Fibroblast of mammary gland (primary cell): ENCODE results near the gene SEBOX.

Experiments used
- DNase-seq: peaks from one replicate; pipeline ENCODE4 v3.0.0-alpha.2; 2010; ENCODE audit warnings: low read depth
- H3K4me3 ChIP-seq: 2 replicates; pipeline ENCODE4 v1.5.1; 2011; ENCODE audit warnings: low read depth, mild to moderate bottlenecking, low read length, moderate library complexity; ENCODE audit not compliant: control insufficient read depth
- TF ChIP-seq, protein P1 (sequence below): conservative IDR thresholded peaks from 2 replicates; pipeline ENCODE4 v1.5.1; 2011; ENCODE audit warnings: low read depth, low read length, inconsistent platforms; ENCODE audit not compliant: control insufficient read depth, insufficient read depth

SEBOX gene

DNA sequence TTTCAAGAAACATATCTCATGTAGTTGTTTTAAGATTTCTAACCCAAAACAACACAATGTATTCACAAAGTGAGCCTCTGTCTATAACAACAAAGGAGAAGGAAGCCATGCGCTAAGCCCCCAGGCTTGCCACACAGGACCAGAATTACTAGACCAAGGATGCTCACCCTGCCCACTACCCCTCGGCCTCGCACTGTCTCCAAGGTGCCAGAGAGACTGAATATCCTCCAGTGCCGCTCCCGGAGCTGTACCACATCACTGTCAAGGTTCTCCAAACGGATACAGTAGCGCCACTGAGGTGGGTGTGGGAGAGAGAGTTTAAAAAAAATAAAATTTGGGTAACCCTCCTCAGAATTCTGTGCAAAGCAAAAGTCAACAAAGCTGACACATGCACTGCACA is 14.7 kb downstream of the SEBOX start:
- H3K4me3 ChIP-seq, result no peak overlapping the region
- TF ChIP-seq, protein P1, sequence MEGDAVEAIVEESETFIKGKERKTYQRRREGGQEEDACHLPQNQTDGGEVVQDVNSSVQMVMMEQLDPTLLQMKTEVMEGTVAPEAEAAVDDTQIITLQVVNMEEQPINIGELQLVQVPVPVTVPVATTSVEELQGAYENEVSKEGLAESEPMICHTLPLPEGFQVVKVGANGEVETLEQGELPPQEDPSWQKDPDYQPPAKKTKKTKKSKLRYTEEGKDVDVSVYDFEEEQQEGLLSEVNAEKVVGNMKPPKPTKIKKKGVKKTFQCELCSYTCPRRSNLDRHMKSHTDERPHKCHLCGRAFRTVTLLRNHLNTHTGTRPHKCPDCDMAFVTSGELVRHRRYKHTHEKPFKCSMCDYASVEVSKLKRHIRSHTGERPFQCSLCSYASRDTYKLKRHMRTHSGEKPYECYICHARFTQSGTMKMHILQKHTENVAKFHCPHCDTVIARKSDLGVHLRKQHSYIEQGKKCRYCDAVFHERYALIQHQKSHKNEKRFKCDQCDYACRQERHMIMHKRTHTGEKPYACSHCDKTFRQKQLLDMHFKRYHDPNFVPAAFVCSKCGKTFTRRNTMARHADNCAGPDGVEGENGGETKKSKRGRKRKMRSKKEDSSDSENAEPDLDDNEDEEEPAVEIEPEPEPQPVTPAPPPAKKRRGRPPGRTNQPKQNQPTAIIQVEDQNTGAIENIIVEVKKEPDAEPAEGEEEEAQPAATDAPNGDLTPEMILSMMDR, result no peak
- no peak for DNase-seq

- H3K4me3 ChIP-seq, result no peak overlapping the region
- no peak for DNase-seq
- TF ChIP-seq, protein P1, result no peak
Measured at GRCh38 chr17:28348979-28349378, 16.0 kb downstream of the SEBOX start.

DNA sequence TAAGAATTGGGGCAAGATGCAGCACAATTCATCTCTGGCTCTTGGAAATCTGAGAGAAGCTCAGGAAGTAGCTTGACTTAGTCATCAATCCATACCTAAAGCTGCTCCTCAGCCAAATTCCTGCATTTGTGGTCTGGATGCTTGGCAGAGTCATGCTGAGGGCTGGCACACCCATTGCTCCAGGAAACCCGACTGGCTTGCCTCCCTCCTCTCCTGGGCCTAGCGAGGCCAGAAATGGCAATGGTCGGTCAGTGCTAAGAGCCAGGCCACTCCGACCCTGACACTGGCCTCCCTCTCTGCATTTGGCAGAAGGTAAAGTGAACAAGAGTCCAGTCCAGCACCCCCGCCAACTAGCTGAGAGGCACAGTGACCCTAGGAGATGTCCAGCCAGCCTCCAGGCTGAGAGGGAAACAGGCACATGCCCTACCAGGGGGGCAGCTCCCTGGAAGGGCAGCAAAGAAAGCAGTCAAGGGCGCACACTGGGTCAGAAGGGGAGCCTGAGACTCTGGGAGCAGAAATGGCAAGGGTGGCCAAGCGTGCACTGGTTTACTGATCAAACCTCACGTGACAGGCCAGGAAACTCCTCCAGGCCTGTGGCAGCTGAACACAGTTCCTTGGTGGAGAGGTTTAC is 17.6 kb downstream of the SEBOX start:
- H3K4me3 ChIP-seq, result no peak overlapping the region
- TF ChIP-seq, protein P1, result no peak

GRCh38 chr17:28346746-28347246 is 18.2 kb downstream of the SEBOX start:
- TF ChIP-seq, protein P1, result peak; percentile 54
- H3K4me3 ChIP-seq, result no peak overlapping the region
- DNase-seq, result no peak

More for the DNA sequence above, 17.6 kb downstream of the SEBOX start:
- peak; percentile 89 for DNase-seq

DNA sequence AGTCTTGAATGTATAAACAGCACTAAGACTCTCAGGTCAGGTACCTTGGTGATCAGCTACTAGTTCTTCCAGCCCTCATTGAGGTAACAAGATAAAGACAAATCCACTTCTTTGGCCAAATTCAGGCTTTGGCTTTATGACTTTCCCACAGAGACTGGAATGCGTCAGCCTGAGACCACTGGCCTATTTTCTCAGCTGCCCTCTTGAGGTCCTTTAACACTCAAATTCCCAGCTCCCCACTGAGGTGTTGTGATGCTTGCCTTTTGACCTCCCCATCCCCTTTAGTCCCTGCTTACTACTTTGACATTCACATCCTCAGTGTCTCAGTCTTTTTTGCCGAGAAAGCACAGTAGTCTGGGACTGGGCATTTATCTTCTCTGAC is 18.8 kb downstream of the SEBOX start:
- no peak for DNase-seq
- TF ChIP-seq, protein P1, result no peak
- H3K4me3 ChIP-seq, result no peak overlapping the region

- DNase-seq, result no peak
Measured at GRCh38 chr17:28345419-28346198, 19.4 kb downstream of the SEBOX start.

More at GRCh38 chr17:28345419-28346198, 19.4 kb downstream of the SEBOX start:
- H3K4me3 ChIP-seq, result no peak overlapping the region
- TF ChIP-seq, protein P1, result no peak
